GM18505 (cell line): Measurements from ENCODE around the gene CDKN2D.

Experiments
- ATAC-seq: cut with Tn5 transposase; IDR thresholded peaks from one replicate; pipeline ENCODE4 v1.9.1; 2021; ENCODE audit not compliant: unreplicated experiment
- POLR2A ChIP-seq: IDR thresholded peaks from 4 replicates; pipeline ENCODE4 v1.6.1; 2011; ENCODE audit warnings: borderline replicate concordance; ENCODE audit not compliant: insufficient read depth, insufficient read length; ENCODE audit errors: extremely low read depth

Gene CDKN2D

GRCh38 chr19:10568826-10569651 is at the start of gene CDKN2D:
Gene CDKN2D, minus strand, starts transcription at chr19:10568979. Its CDS starts 326 bp downstream, at chr19:10568653.
- peak; percentile 56 for TF ChIP-seq POLR2A
- peak; percentile 55 for ATAC-seq

- ATAC-seq: no peak
- TF ChIP-seq POLR2A: no peak
These were observed 48.8 kb upstream of the CDKN2D start for GRCh38 chr19:10617409-10618121.

GRCh38 chr19:10615429-10616023 is 46.7 kb upstream of the CDKN2D start:
- no peak for ATAC-seq

GRCh38 chr19:10612499-10613119 is 43.8 kb upstream of the CDKN2D start:
- no peak for TF ChIP-seq POLR2A

More at GRCh38 chr19:10615429-10616023, 46.7 kb upstream of the CDKN2D start:
- no peak for TF ChIP-seq POLR2A

GRCh38 chr19:10611907-10612306 is 43.1 kb upstream of the CDKN2D start:
- no peak for ATAC-seq
- no peak for TF ChIP-seq POLR2A

More at GRCh38 chr19:10612499-10613119, 43.8 kb upstream of the CDKN2D start:
- no peak for ATAC-seq

GRCh38 chr19:10604460-10604980 is 35.7 kb upstream of the CDKN2D start:
- ATAC-seq: no peak
- TF ChIP-seq POLR2A: peak; percentile 51

- ATAC-seq: no peak
- TF ChIP-seq POLR2A: no peak
These were observed 35.2 kb upstream of the CDKN2D start for GRCh38 chr19:10603873-10604459.

GRCh38 chr19:10603084-10603872 is 34.5 kb upstream of the CDKN2D start:
- TF ChIP-seq POLR2A: no peak
- ATAC-seq: no peak

GRCh38 chr19:10602330-10603083 is 33.7 kb upstream of the CDKN2D start:
- peak; percentile 68 for ATAC-seq
- peak; percentile 49 for TF ChIP-seq POLR2A

GRCh38 chr19:10601999-10602329 is 33.2 kb upstream of the CDKN2D start:
- ATAC-seq: no peak
- TF ChIP-seq POLR2A: no peak

GRCh38 chr19:10600149-10600548 is 31.4 kb upstream of the CDKN2D start:
- ATAC-seq: no peak
- no peak for TF ChIP-seq POLR2A
